OCI-LY7 (cell line): Measurements from ENCODE around the gene DKK3.

Experiments
- EZH2phosphoT487 ChIP-seq: fragments of 200-600 bp; sonication (generic); IDR thresholded peaks from 2 replicates; pipeline ENCODE4 v1.6.1; 2018; ENCODE audit warnings: low read depth, borderline replicate concordance, mild to moderate bottlenecking, mixed run types, antibody characterized with exemption, low read length, moderate library complexity, mixed read lengths
- TF ChIP-seq, protein P1 (sequence below): fragments of 200-600 bp; sonication (generic); conservative IDR thresholded peaks from 2 replicates; pipeline ENCODE4 v1.5.1; 2014; ENCODE audit warnings: mild to moderate bottlenecking, antibody characterized with exemption, low read length, moderate library complexity, mixed read lengths

DNA sequence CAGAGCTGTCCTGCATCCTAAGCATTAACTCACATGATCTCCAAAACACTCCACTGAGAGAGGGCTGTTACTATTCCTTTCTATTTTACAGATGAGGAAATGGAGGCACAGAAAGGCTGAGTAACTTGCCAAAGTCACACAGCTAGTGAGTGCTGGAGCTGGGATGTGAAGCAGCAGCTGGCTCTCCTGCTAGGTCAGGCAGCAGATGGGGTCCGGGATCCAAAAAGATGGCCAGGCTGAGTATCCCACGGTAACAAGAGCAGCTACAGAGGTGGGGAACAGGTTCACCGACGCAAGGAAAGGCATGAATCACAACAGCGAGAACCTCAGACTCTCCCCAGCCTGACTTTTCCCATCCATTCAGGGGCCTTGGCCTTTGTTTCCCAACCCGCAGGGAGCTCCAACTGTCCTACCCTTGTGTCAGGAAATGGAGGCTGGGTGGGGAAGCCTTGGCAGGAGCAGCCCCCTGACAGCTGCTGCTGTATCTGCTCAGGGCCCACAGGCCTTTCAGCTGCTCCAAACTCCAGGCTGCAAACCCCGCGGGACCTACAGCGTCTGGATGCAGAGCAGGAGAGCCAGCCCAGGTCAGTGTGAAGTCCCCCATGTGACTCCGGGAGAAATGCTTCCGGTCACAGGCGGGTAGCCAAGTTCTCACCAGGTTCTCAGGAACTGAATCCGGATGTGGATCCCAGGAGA, 29.5 kb downstream of the DKK3 start:
- TF ChIP-seq, protein P1, sequence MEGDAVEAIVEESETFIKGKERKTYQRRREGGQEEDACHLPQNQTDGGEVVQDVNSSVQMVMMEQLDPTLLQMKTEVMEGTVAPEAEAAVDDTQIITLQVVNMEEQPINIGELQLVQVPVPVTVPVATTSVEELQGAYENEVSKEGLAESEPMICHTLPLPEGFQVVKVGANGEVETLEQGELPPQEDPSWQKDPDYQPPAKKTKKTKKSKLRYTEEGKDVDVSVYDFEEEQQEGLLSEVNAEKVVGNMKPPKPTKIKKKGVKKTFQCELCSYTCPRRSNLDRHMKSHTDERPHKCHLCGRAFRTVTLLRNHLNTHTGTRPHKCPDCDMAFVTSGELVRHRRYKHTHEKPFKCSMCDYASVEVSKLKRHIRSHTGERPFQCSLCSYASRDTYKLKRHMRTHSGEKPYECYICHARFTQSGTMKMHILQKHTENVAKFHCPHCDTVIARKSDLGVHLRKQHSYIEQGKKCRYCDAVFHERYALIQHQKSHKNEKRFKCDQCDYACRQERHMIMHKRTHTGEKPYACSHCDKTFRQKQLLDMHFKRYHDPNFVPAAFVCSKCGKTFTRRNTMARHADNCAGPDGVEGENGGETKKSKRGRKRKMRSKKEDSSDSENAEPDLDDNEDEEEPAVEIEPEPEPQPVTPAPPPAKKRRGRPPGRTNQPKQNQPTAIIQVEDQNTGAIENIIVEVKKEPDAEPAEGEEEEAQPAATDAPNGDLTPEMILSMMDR, result no peak
- no peak for TF ChIP-seq EZH2phosphoT487
